B cell (primary cell): Measurements from ENCODE around the gene ADGRD2. TPM values are rescaled to one million over a fixed set of nuclear protein-coding genes. Genes with fewer than 3 reads are reported as not detected.

Source experiments
- ATAC-seq: fragments of 200-7000 bp; cut with Tn5 transposase; one replicate; pipeline ENCODE4 v1.10.0; 2021; ENCODE audit warnings: low read depth, mild to moderate bottlenecking, moderate number of reproducible peaks, moderate library complexity
- CTCF ChIA-PET: fragments of 350-600 bp; sonication (Branson Sonifier 250); formaldehyde crosslinking; loops from one replicate; lab custom pipeline; 2021; ENCODE audit warnings: antibody characterized with exemption, inconsistent platforms; lab: Charles Lee
- POLR2A ChIA-PET: fragments of 350-600 bp; sonication (Branson Sonifier 250); formaldehyde crosslinking; loops from one replicate; lab custom pipeline; 2021; ENCODE audit warnings: antibody characterized with exemption; lab: Charles Lee
- DNase-seq: peaks from one replicate; pipeline ENCODE4 v3.0.0; 2013
- H2AFZ ChIP-seq: 2 replicates; pipeline ENCODE4 v1.6.1; 2012; ENCODE audit warnings: mild to moderate bottlenecking, low read depth, low read length; ENCODE audit not compliant: insufficient read depth, poor library complexity, severe bottlenecking
- H3K27ac ChIP-seq, 2 donors: 1 replicate in 1 of 2; 2 replicates in 1 of 2; pipeline ENCODE4 v1.5.1; 2012 to 2013; ENCODE audit warnings: low read length in 2 of 2, mild to moderate bottlenecking in 2 of 2, moderate library complexity in 1 of 2
- H3K27me3 ChIP-seq, 4 experiments: fragments of 200-600 bp in 1 of 4; sonication (generic) in 1 of 4; replicated peaks in 1 of 4; 1 replicate in 2 of 4; 2 replicates in 2 of 4; pipeline versions ENCODE4 v1.6.1 to v1.7.0; 2013 to 2016; ENCODE audit warnings: low read length in 3 of 4, mild to moderate bottlenecking in 2 of 4, mixed read lengths in 1 of 4, moderate library complexity in 1 of 4; ENCODE audit not compliant: insufficient read depth in 4 of 4, control insufficient read depth in 3 of 4; ENCODE audit errors: control extremely low read depth in 1 of 4
- H3K36me3 ChIP-seq, 2 experiments: replicated peaks in 1 of 2; 1 replicate in 1 of 2; 2 replicates in 1 of 2; pipeline versions ENCODE4 v1.6.1 to v1.7.1; 2013; ENCODE audit warnings: low read length in 1 of 2; ENCODE audit not compliant: insufficient read depth in 2 of 2, control insufficient read depth in 1 of 2; ENCODE audit errors: control extremely low read depth in 1 of 2, extremely low read depth in 1 of 2
- H3K4me1 ChIP-seq, 2 donors: fragments of 200-600 bp in 1 of 2; sonication (generic) in 1 of 2; 1 replicate in 1 of 2; 2 replicates in 1 of 2; pipeline versions ENCODE4 v1.5.1 to v1.6.1; 2013 to 2017; ENCODE audit warnings: low read length in 2 of 2; ENCODE audit not compliant: control insufficient read depth in 2 of 2, insufficient read depth in 2 of 2
- H3K4me2 ChIP-seq: replicated peaks from 2 replicates; pipeline ENCODE3; 2012; ENCODE audit warnings: mild to moderate bottlenecking, low read depth, low read length; ENCODE audit not compliant: poor library complexity, severe bottlenecking
- H3K4me3 ChIP-seq, 5 experiments: fragments of 200-600 bp in 1 of 5; sonication (generic) in 1 of 5; 1 replicate in 3 of 5; 2 replicates in 2 of 5; pipeline versions ENCODE4 v1.5.1 to v1.7.0; 2011 to 2016; ENCODE audit warnings: low read length in 4 of 5, mild to moderate bottlenecking in 4 of 5, low read depth in 2 of 5, control low read depth in 1 of 5, moderate library complexity in 1 of 5; ENCODE audit not compliant: insufficient read depth in 1 of 5; ENCODE audit errors: control extremely low read depth in 1 of 5, extremely low read depth in 1 of 5
- H3K79me2 ChIP-seq: fragments of 200-600 bp; sonication (generic); one replicate; pipeline ENCODE4 v1.6.0; 2016; ENCODE audit warnings: low read length; ENCODE audit not compliant: control insufficient read depth, insufficient read depth
- H3K9ac ChIP-seq: fragments of 200-600 bp; sonication (generic); 2 replicates; pipeline ENCODE4 v1.6.1; 2017; ENCODE audit warnings: mild to moderate bottlenecking, low read length, moderate library complexity
- H3K9me3 ChIP-seq, 3 donors: one replicate each; pipeline versions ENCODE4 v1.6.1 to v1.7.1; 2013; ENCODE audit warnings: low read length in 2 of 3; ENCODE audit not compliant: control insufficient read depth in 2 of 3, insufficient read depth in 1 of 3; ENCODE audit errors: control extremely low read depth in 1 of 3
- H4K20me1 ChIP-seq: 2 replicates; pipeline ENCODE4 v1.6.0; 2012; ENCODE audit warnings: mild to moderate bottlenecking, low read length; ENCODE audit not compliant: insufficient read depth, control insufficient read depth, poor library complexity, severe bottlenecking
- H3K27ac Mint-ChIP-seq: one replicate; pipeline ENCODE4 v1.8.0; 2021; ENCODE audit warnings: mixed read lengths
- H3K27me3 Mint-ChIP-seq: one replicate; pipeline ENCODE4 v1.8.0; 2021; ENCODE audit warnings: mixed read lengths
- H3K4me1 Mint-ChIP-seq: one replicate; pipeline ENCODE4 v1.8.0; 2021; ENCODE audit warnings: mixed read lengths
- H3K4me3 Mint-ChIP-seq: one replicate; pipeline ENCODE4 v1.8.0; 2021; ENCODE audit warnings: mixed read lengths
- H3K9me3 Mint-ChIP-seq: one replicate; pipeline ENCODE4 v1.8.0; 2022; ENCODE audit warnings: mixed read lengths; ENCODE audit not compliant: insufficient read depth
- CTCF ChIP-seq: fragments of 200-600 bp; IDR thresholded peaks from one replicate; pipeline ENCODE4 v1.8.0; 2022; ENCODE audit warnings: antibody characterized with exemption, mild to moderate bottlenecking
- EZH2 ChIP-seq: IDR thresholded peaks from 2 replicates; pipeline ENCODE4 v1.6.1; 2012; ENCODE audit warnings: borderline replicate concordance, low read depth, mild to moderate bottlenecking, moderate library complexity, low read length; ENCODE audit not compliant: insufficient read depth, poor library complexity, severe bottlenecking
- WGBS: methylation state at CpG from one replicate; pipeline ENCODE4 v1.1.5; 2013; ENCODE audit warnings: missing lambda C conversion rate; ENCODE audit not compliant: insufficient coverage; 5-methylcytosine and 5-hydroxymethylcytosine counted together
- intact Hi-C: fragments of 100-400 bp; cut with micrococcal nuclease; formaldehyde crosslinking; loops from one replicate; pipeline ENCODE4 v1.10.0; 2022
- polyA plus RNA-seq: library from polyadenylated mRNA; depleted of rRNA; stranded (reverse); fragments of >200 nt; gene quantifications from 2 replicates; pipeline ENCODE4 v1.2.3, GENCODE V29; 2012
- total RNA-seq, 2 donors: library from RNA; stranded (reverse); fragments of 120-200 nt in 1 of 2; gene quantifications; 1 replicate in 1 of 2; 2 replicates in 1 of 2; pipeline versions ENCODE4 v1.2.3 to v1.2.4, GENCODE V29; 2013 to 2022

The ADGRD2 gene
- total and polyA plus RNA-seq, 2 donors (not counting 1 experiment from before 2014, with no cell fraction given) = not detected

- Histone ChIP-seq H3K9me3 (peaks cover 0 to 12% (median 5%) of the 10 kb centered on the region in 3 donors), H2AFZ (no peak overlapping the region), H3K79me2 (peaks cover 69% of the 10 kb centered on the region), H4K20me1 (peaks cover 34% of the 10 kb centered on the region), H3K36me3 (peaks cover 5 to 67% of the 10 kb centered on the region in 2 experiments), H3K27me3 (no peaks in the 10 kb centered on the region), H3K27ac (no peak overlapping the region), H3K9ac (no peak overlapping the region), H3K4me2 (no peak overlapping the region), H3K4me1 (peaks cover 6 to 16% of the 10 kb centered on the region in 2 donors), H3K4me3 (no peak overlapping the region)
- 80% methylated on average over 1 of the region's 5 CpGs for WGBS
- Mint-ChIP-seq H3K4me3 (no peak overlapping the region), H3K27me3 (no peaks in the 10 kb centered on the region), H3K27ac (no peak overlapping the region), H3K9me3 (no peaks in the 10 kb centered on the region), H3K4me1 (peaks cover 29% of the 10 kb centered on the region)
- DNase-seq = no peak
- ATAC-seq = no peak
- ChIA-PET POLR2A (no interaction called here), CTCF (interaction anchor here (0.6 kb wide), 1 partner anchor 834 kb away, joined by 3 read pairs; no protein-coding TSS in a partner anchor)
- intact Hi-C loops = loop anchor here (10.0 kb wide), 1 partner anchor 363 kb away; the partner anchor contains the start of genes NR6A1 and OLFML2A
- no peak for TF ChIP-seq CTCF
- TF ChIP-seq EZH2 = no peak
These were observed 38.6 kb upstream of the ADGRD2 start for GRCh38 chr9:124411514-124412227.

- CTCF ChIA-PET = interaction anchor here (0.5 to 0.6 kb wide), 2 partner anchors 833 to 1459 kb away, joined by 3 read pairs; no protein-coding TSS in a partner anchor
- Histone ChIP-seq H3K4me1 (peaks cover 6 to 16% of the 10 kb centered on the region in 2 donors), H3K27me3 (no peaks in the 10 kb centered on the region), H3K36me3 (peaks cover 2 to 61% of the 10 kb centered on the region in 2 experiments), H2AFZ (no peak overlapping the region), H3K4me3 (no peak overlapping the region), H3K9me3 (peaks cover 0 to 12% (median 5%) of the 10 kb centered on the region in 3 donors), H4K20me1 (peaks cover 29% of the 10 kb centered on the region), H3K27ac (no peak overlapping the region), H3K9ac (no peak overlapping the region), H3K79me2 (peaks cover 65% of the 10 kb centered on the region), H3K4me2 (no peak overlapping the region)
- DNase-seq (no peak), ATAC-seq (no peak)
- H3K4me1 Mint-ChIP-seq = peaks cover 29% of the 10 kb centered on the region
- no CpG with 5 or more reads among the region's 3 CpGs for WGBS
- TF ChIP-seq CTCF = no peak
- TF ChIP-seq EZH2 = no peak
- H3K9me3 Mint-ChIP-seq = no peaks in the 10 kb centered on the region
- H3K4me3 Mint-ChIP-seq = no peak overlapping the region
- POLR2A ChIA-PET = no interaction called here
- intact Hi-C loops = loop anchor here (10.0 kb wide), 1 partner anchor 363 kb away; the partner anchor contains the start of genes NR6A1 and OLFML2A
- no peak overlapping the region for H3K27ac Mint-ChIP-seq
- H3K27me3 Mint-ChIP-seq = no peaks in the 10 kb centered on the region
These were observed 38.0 kb upstream of the ADGRD2 start for GRCh38 chr9:124412228-124412575.
